Mesothelial cell of epicardium (in vitro differentiated cells): ENCODE measurements around the gene RBP2. TPM values are rescaled to one million over a fixed set of nuclear protein-coding genes. Genes with fewer than 3 reads are reported as not detected.

Source experiments
- DNase-seq, 2 experiments: peaks; one replicate each; pipeline ENCODE4 v3.0.0; 2021; ENCODE audit warnings: low spot score in 2 of 2; ENCODE audit not compliant: unreplicated experiment in 2 of 2
- H3K27ac Mint-ChIP-seq: 2 replicates; pipeline ENCODE4 v1.8.0; 2021; ENCODE audit warnings: mixed read lengths
- H3K27me3 Mint-ChIP-seq: 2 replicates; pipeline ENCODE4 v1.8.0; 2021; ENCODE audit warnings: low read depth, mixed read lengths
- H3K36me3 Mint-ChIP-seq: 2 replicates; pipeline ENCODE4 v1.8.0; 2021; ENCODE audit warnings: mixed read lengths
- H3K4me1 Mint-ChIP-seq: 2 replicates; pipeline ENCODE4 v1.8.0; 2021; ENCODE audit warnings: mixed read lengths
- H3K4me3 Mint-ChIP-seq: 2 replicates; pipeline ENCODE4 v1.8.0; 2021; ENCODE audit warnings: mild to moderate bottlenecking, moderate library complexity, mixed read lengths
- H3K9me3 Mint-ChIP-seq: 2 replicates; pipeline ENCODE4 v1.8.0; 2021; ENCODE audit warnings: mixed read lengths
- total RNA-seq: library from RNA; stranded (reverse); gene quantifications from 3 replicates; pipeline ENCODE4 v1.2.1, GENCODE V29; 2021
- TF ChIP-seq, protein P1 (sequence below): fragments of 200-600 bp; sonication (generic); IDR thresholded peaks from one replicate; pipeline ENCODE4 v1.5.0; 2021; ENCODE audit warnings: antibody characterized with exemption; ENCODE audit not compliant: unreplicated experiment

Gene RBP2
- total RNA-seq, 1 donor from 2014 or later, result not detected

DNA sequence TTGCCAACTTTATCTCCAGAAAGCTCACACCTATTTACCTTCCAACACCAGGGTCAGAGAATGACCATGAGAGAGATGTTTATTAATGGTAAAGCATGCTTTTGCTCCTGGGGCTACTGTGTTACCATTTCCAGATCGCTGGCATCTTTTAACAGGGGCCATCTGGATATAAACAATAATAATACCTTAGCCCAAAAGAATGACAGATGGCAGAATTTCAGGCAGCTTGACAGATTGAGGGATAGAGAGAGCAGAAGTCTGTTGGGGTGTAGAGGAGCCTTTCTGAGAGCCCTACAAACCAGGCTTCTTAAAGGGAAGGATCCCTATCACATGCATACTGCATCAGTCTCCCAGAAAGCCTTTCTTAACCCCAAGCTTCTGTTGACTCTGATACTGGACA is 45.5 kb upstream of the RBP2 start:
- TF ChIP-seq, protein P1, sequence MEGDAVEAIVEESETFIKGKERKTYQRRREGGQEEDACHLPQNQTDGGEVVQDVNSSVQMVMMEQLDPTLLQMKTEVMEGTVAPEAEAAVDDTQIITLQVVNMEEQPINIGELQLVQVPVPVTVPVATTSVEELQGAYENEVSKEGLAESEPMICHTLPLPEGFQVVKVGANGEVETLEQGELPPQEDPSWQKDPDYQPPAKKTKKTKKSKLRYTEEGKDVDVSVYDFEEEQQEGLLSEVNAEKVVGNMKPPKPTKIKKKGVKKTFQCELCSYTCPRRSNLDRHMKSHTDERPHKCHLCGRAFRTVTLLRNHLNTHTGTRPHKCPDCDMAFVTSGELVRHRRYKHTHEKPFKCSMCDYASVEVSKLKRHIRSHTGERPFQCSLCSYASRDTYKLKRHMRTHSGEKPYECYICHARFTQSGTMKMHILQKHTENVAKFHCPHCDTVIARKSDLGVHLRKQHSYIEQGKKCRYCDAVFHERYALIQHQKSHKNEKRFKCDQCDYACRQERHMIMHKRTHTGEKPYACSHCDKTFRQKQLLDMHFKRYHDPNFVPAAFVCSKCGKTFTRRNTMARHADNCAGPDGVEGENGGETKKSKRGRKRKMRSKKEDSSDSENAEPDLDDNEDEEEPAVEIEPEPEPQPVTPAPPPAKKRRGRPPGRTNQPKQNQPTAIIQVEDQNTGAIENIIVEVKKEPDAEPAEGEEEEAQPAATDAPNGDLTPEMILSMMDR, result no peak
- H3K9me3 Mint-ChIP-seq, result no peaks in the 10 kb centered on the region
- H3K27me3 Mint-ChIP-seq, result no peaks in the 10 kb centered on the region
- no peak for DNase-seq
- H3K36me3 Mint-ChIP-seq, result peaks cover 51% of the 10 kb centered on the region
- no peak overlapping the region for H3K4me3 Mint-ChIP-seq
- H3K4me1 Mint-ChIP-seq, result peaks cover 36% of the 10 kb centered on the region
- H3K27ac Mint-ChIP-seq, result no peak overlapping the region

DNA sequence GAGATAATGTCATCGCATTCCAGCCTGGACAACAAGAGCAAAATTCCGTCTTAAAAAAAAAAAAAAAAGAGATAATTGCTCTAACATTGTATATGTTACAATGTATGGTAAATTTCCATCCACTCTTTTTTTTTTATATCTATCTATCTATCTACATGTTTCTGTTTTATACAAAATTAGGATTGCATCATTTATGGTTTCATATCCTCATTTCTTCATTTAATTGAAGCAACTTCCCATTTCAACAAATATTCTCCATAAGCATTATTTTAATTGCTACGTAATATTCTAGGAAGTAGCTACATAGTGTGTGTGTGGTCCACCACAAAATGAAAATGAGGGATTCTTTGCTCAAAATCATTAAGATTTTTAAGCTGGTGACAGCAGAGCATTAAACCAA is 44.8 kb upstream of the RBP2 start:
- no peak overlapping the region for H3K4me3 Mint-ChIP-seq
- no peak overlapping the region for H3K27ac Mint-ChIP-seq
- TF ChIP-seq, protein P1, result no peak
- no peak for DNase-seq
- peaks cover 34% of the 10 kb centered on the region for H3K4me1 Mint-ChIP-seq
- no peaks in the 10 kb centered on the region for H3K9me3 Mint-ChIP-seq
- H3K36me3 Mint-ChIP-seq, result peaks cover 53% of the 10 kb centered on the region
- no peaks in the 10 kb centered on the region for H3K27me3 Mint-ChIP-seq

DNA sequence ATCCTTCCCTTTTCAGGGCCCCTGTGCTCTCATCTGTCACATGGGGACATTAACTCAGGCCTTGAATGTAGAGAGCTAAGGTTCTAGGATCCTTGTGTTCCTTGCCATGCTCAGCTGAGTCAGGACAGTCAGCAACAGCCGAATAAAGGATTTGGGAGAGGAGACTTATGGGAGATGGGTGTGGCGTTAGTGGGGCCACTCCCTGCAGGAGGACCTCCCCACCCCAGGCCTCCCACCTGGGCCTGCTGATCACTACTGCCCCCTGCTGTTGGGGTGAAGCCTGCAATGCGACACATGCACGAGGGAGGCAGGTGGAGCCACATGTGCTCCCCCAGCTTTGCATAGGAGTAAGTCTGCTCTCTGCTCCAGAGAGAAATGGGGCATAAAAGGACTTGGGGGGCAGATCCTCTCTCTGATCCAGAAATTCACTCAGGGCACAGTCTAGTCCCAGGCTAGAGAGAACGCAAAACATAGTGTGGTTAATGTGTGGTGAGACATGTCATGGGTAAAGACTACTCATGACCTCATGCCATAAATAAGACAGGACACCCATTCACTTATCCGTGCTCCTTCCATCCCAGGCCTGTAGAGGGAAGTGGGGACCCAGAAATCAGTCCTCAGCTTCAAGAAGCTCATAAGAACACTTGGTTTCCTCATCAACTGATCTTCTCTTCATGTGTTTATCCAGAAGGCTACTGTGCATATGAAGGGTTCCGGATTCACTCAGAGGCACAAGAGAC is 43.9 kb upstream of the RBP2 start:
- Mint-ChIP-seq H3K27ac (peak overlapping the region; percentile 53), H3K4me1 (peaks cover 31% of the 10 kb centered on the region), H3K27me3 (no peaks in the 10 kb centered on the region), H3K4me3 (no peak overlapping the region), H3K9me3 (no peaks in the 10 kb centered on the region), H3K36me3 (peaks cover 57% of the 10 kb centered on the region)
- TF ChIP-seq, protein P1, result no peak
- no peak for DNase-seq

DNA sequence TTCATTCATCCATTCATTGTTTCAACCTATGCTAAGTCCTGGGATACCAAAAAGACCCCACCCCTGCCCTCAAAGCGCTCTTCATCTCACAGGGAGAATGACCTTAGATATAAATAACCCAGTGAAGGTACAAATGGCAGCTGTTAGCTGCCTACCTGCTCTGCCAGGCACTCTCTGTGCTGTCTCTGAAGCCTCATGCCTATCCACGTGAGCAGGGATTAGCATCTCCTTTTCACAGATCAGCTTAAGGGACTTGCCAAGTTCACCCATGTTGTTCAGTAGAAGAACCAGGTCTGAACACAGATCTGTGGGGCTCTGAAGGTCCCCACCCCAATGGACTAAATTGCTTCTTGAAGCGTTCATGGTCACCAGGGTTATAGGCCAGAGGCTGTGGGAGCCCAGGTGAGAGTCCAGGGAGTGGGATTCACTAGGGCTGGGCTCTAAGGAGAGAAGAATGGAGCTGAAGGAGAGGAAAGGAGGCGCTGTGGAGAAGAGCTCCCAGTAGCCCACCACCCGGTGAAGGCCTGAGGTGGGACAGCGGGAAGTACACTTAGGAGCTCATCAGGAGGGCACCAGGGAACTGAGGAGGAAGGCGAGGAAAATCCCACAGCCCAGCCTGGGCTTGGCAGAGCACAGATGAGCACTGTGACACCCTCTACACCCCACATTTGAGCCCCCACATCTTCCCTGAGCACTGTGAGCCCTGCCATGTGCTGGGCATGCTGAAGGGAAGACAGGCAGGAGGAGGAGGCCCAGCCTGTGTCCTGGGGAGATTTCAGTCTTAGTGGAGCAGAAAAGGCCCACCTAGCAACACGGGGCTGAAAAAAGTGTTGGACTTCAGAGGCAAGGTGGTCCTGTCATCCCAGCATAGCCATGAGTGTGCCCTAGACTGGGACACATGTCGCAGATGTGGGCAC is 42.9 kb upstream of the RBP2 start:
- Mint-ChIP-seq H3K4me3 (no peak overlapping the region), H3K36me3 (peaks cover 56% of the 10 kb centered on the region), H3K27me3 (no peaks in the 10 kb centered on the region), H3K4me1 (peaks cover 22% of the 10 kb centered on the region), H3K27ac (peak overlapping the region; percentile 70), H3K9me3 (no peaks in the 10 kb centered on the region)
- DNase-seq, result no peak
- TF ChIP-seq, protein P1, result no peak

DNA sequence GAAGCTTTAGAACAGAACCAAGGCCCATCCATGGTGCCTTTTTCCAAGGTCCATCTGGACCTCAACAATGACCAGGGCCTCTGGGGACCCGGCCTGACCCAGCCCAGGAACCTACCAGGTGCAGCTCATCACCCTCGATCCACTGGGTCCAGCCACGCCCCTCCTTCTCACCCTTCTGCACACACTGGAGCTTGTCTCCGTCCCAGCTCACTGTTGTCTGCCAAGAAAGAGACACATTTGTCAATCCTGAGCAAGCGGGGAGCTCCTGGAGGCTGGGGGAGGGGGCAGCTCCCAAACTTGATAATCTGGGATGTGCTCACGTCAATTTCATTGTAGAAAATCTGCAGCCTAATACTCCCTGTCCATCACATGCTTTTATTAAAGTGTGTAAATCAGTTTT is 42.0 kb upstream of the RBP2 start:
- no peaks in the 10 kb centered on the region for H3K27me3 Mint-ChIP-seq
- TF ChIP-seq, protein P1, result no peak
- no peak overlapping the region for H3K4me3 Mint-ChIP-seq
- peaks cover 51% of the 10 kb centered on the region for H3K36me3 Mint-ChIP-seq
- H3K4me1 Mint-ChIP-seq, result peaks cover 16% of the 10 kb centered on the region
- peak overlapping the region; percentile 70 for H3K27ac Mint-ChIP-seq
- H3K9me3 Mint-ChIP-seq, result no peaks in the 10 kb centered on the region
- no peak for DNase-seq
